Endodermal cell (in vitro differentiated cells): ENCODE measurements around the gene AUTS2. TPM values are rescaled to one million over a fixed set of nuclear protein-coding genes. Genes with fewer than 3 reads are reported as not detected.

Experiments
- DNase-seq: peaks from one replicate; pipeline ENCODE4 v3.0.0-alpha.2; 2017
- H3K27ac ChIP-seq: 2 replicates; pipeline ENCODE4 v1.5.1; 2013; ENCODE audit warnings: mild to moderate bottlenecking, low read depth, low read length, moderate library complexity
- H3K27me3 ChIP-seq: 2 replicates; pipeline ENCODE4 v1.6.1; 2013; ENCODE audit warnings: mild to moderate bottlenecking, low read length, moderate library complexity; ENCODE audit not compliant: insufficient read depth, control insufficient read depth, poor library complexity, severe bottlenecking
- H3K36me3 ChIP-seq: 2 replicates; pipeline ENCODE4 v1.7.0; 2013; ENCODE audit warnings: mild to moderate bottlenecking, low read length, moderate library complexity; ENCODE audit not compliant: control insufficient read depth, insufficient read depth
- H3K4me1 ChIP-seq: one replicate; pipeline ENCODE4 v1.7.0; 2013; ENCODE audit warnings: low read length; ENCODE audit not compliant: control insufficient read depth, insufficient read depth
- H3K4me3 ChIP-seq: 2 replicates; pipeline ENCODE4 v1.5.1; 2013; ENCODE audit warnings: mild to moderate bottlenecking, low read length, moderate library complexity
- H3K9ac ChIP-seq: 2 replicates; pipeline ENCODE4 v1.6.1; 2013; ENCODE audit warnings: mild to moderate bottlenecking, low read length, moderate library complexity; ENCODE audit not compliant: poor library complexity, severe bottlenecking; ENCODE audit errors: extremely low read depth
- H3K9me3 ChIP-seq: 2 replicates; pipeline ENCODE4 v1.6.1; 2013; ENCODE audit warnings: mild to moderate bottlenecking, low read length, moderate library complexity; ENCODE audit not compliant: control insufficient read depth
- H3K27ac Mint-ChIP-seq: 2 replicates; pipeline ENCODE4 v1.8.0; 2020; ENCODE audit warnings: mixed read lengths
- H3K27me3 Mint-ChIP-seq: 2 replicates; pipeline ENCODE4 v1.8.0; 2021; ENCODE audit warnings: mild to moderate bottlenecking, mixed read lengths; ENCODE audit not compliant: insufficient read depth
- H3K36me3 Mint-ChIP-seq: 2 replicates; pipeline ENCODE4 v1.8.0; 2020; ENCODE audit warnings: low read depth, mixed read lengths
- H3K4me1 Mint-ChIP-seq: 2 replicates; pipeline ENCODE4 v1.8.0; 2020; ENCODE audit warnings: mixed read lengths
- H3K4me3 Mint-ChIP-seq: 2 replicates; pipeline ENCODE4 v1.8.0; 2020; ENCODE audit warnings: mild to moderate bottlenecking, moderate library complexity, mixed read lengths
- H3K9me3 Mint-ChIP-seq: 2 replicates; pipeline ENCODE4 v1.8.0; 2020; ENCODE audit warnings: mild to moderate bottlenecking, mixed read lengths
- WGBS, 2 experiments: methylation state at CpG; one replicate each; pipeline versions ENCODE4 v1.1.5 to v1.1.7; 2013; ENCODE audit warnings: missing lambda C conversion rate in 2 of 2, mixed read lengths in 1 of 2; ENCODE audit not compliant: insufficient coverage in 1 of 2, insufficient read length in 1 of 2; 5-methylcytosine and 5-hydroxymethylcytosine counted together
- total RNA-seq, 2 donors: library from RNA; stranded (reverse); fragmentation: NEBNext Ultra II Directional in 1 of 2; extraction: Animal tissue kit (Norgen Biotek cat#: 25700) in 1 of 2; gene quantifications; 2 replicates in 1 of 2; 3 replicates in 1 of 2; pipeline ENCODE4 v1.2.1, GENCODE V29; 2021
- TF ChIP-seq, protein P1 (sequence below): fragments of 200-600 bp; sonication (generic); conservative IDR thresholded peaks from 2 replicates; pipeline ENCODE4 v1.5.0; 2021; ENCODE audit warnings: antibody characterized with exemption, mild to moderate bottlenecking

Gene AUTS2
- total RNA-seq, 2 donors from 2014 or later = 76.8 to 106 TPM

DNA sequence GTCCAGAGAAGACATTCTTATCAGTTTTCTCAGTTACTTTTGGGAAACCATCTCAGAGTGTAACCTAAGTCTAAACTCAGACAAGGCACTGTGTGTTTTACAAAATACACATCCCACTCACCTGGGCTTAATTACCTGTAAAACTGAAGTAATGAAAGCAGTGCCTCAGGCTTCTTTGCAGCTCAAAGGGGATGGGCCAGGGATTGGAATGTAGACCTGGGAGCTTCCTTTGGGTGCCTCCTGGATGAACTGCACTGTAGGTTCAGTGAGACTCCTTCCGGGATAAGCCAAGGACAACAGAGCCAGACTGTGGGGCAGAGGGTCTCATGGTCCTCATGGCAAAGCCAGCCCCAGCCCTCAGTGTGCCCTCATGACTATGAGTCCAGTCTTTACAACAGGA lies 861.3 kb downstream of the AUTS2 start:
- no peaks in the 10 kb centered on the region for H3K9me3 Mint-ChIP-seq
- peaks cover 26% of the 10 kb centered on the region for H3K4me1 Mint-ChIP-seq
- no peaks in the 10 kb centered on the region for H3K36me3 Mint-ChIP-seq
- Histone ChIP-seq H3K4me3 (no peak overlapping the region), H3K36me3 (no peaks in the 10 kb centered on the region), H3K27ac (no peak overlapping the region), H3K9me3 (no peaks in the 10 kb centered on the region), H3K9ac (no peak overlapping the region), H3K4me1 (no peaks in the 10 kb centered on the region), H3K27me3 (no peaks in the 10 kb centered on the region)
- no peaks in the 10 kb centered on the region for H3K27me3 Mint-ChIP-seq
- WGBS, 2 experiments = 80 to 100% methylated on average over 1 of the region's 1 CpG
- no peak overlapping the region for H3K4me3 Mint-ChIP-seq
- DNase-seq = no peak
- H3K27ac Mint-ChIP-seq = no peak overlapping the region
- TF ChIP-seq, protein P1, sequence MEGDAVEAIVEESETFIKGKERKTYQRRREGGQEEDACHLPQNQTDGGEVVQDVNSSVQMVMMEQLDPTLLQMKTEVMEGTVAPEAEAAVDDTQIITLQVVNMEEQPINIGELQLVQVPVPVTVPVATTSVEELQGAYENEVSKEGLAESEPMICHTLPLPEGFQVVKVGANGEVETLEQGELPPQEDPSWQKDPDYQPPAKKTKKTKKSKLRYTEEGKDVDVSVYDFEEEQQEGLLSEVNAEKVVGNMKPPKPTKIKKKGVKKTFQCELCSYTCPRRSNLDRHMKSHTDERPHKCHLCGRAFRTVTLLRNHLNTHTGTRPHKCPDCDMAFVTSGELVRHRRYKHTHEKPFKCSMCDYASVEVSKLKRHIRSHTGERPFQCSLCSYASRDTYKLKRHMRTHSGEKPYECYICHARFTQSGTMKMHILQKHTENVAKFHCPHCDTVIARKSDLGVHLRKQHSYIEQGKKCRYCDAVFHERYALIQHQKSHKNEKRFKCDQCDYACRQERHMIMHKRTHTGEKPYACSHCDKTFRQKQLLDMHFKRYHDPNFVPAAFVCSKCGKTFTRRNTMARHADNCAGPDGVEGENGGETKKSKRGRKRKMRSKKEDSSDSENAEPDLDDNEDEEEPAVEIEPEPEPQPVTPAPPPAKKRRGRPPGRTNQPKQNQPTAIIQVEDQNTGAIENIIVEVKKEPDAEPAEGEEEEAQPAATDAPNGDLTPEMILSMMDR = no peak

DNA sequence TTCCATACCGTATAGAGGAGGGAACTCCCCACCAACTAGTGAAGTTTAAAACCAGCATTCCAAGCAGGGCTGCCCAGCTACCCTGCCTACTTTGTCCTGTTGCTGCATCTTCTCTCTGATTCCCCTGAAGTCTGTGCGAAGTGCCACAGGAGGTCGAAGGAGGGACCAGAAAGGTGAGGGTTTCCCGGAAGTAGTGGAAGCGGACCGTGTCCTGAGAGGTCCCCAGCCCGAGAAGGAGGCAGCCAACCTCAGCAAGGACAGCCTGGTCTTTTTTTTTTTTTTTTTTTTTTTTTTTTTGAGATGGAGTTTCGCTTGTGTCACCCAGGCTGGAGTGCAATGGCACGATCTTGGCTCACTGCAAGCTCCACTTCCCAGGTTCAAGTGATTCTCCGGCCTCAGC lies 861.8 kb downstream of the AUTS2 start:
- Histone ChIP-seq H3K4me3 (no peak overlapping the region), H3K27ac (no peak overlapping the region), H3K9ac (no peak overlapping the region), H3K36me3 (no peaks in the 10 kb centered on the region), H3K4me1 (no peaks in the 10 kb centered on the region), H3K27me3 (no peaks in the 10 kb centered on the region), H3K9me3 (no peaks in the 10 kb centered on the region)
- Mint-ChIP-seq H3K36me3 (no peaks in the 10 kb centered on the region), H3K27ac (no peak overlapping the region), H3K4me1 (peaks cover 26% of the 10 kb centered on the region), H3K9me3 (no peaks in the 10 kb centered on the region), H3K4me3 (no peak overlapping the region), H3K27me3 (no peaks in the 10 kb centered on the region)
- DNase-seq = no peak
- 94 to 95% methylated on average over 4 to 10 of the region's 10 CpGs for WGBS, 2 experiments
- TF ChIP-seq, protein P1 = no peak

DNA sequence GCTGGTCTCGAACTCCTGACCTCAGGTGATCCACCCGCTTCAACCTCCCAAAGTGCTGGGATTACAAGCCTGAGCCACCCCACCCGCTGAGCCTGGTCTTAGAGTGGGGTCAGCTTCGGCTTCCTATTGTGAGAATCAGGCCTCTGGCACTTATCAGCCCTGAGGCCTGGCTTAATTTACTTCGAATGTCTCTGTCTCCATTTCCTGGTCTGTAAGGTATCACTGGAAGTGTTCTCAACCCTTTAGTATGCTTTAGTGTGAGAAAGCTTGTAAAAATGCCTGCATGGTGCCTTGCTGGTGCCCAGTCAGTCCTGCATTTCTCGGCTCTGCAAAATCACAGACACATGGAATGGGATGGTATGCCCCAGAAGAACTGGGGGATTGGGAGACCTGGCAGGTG lies 862.3 kb downstream of the AUTS2 start:
- no peak overlapping the region for H3K27ac Mint-ChIP-seq
- Histone ChIP-seq H3K4me3 (no peak overlapping the region), H3K4me1 (no peaks in the 10 kb centered on the region), H3K9ac (no peak overlapping the region), H3K9me3 (no peaks in the 10 kb centered on the region), H3K27ac (no peak overlapping the region), H3K27me3 (no peaks in the 10 kb centered on the region), H3K36me3 (no peaks in the 10 kb centered on the region)
- H3K4me3 Mint-ChIP-seq = no peak overlapping the region
- H3K36me3 Mint-ChIP-seq = no peaks in the 10 kb centered on the region
- no peaks in the 10 kb centered on the region for H3K27me3 Mint-ChIP-seq
- 95 to 100% methylated on average over 5 to 6 of the region's 6 CpGs for WGBS, 2 experiments
- TF ChIP-seq, protein P1 = no peak
- peaks cover 26% of the 10 kb centered on the region for H3K4me1 Mint-ChIP-seq
- no peaks in the 10 kb centered on the region for H3K9me3 Mint-ChIP-seq
- DNase-seq = no peak
